ENCODE results near the gene MAPK12.
A peak's percentile ranks its signal among the peaks of the same experiment; 100 is the strongest.

MAPK12 gene

DNA sequence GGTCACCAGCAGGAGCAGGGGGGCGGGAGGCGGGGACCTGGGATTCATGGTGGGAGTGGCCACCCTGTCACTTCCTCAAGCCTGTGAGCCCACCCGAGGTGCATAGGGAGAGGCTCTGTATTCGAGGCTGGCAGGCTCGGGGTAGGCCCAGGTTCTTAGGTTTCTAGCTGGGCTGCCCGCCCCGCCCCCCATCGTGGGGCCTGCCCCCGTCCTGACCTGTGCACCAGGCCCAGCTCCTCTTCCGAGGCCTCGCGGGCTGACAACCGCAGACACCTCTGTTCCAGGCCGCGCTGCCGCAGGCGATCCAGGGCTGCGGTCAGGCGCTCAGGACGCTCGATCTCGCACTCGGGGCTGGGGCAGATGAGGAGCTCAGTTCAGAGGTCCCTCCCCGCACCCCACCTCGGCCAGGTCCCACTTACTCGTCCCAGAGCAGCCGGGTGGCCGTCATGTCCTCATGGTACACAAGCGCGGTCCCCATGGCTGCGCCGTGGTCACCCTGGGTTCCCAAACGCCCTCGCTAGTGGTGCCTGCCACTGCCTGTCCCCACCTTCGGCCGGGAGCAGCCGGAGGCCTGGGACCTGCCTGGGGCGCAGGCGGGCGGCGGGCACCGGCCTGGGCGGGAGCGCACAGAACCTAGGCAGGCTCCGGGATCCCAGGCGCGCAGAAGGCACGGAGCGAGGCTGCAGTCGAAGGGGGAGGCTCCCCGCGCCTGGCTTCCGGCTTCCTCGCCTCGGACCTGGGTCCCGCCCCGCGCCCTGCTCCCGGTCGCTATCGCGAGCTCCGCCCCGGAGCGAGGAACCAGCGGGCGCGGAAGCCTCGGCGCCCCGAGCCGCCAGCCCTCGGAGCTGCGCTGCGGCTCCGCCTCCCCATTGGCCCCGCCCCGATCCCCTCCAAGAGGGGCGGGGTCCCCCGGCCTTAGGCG is 10.7 kb downstream of the MAPK12 start, which contains the start of gene HDAC10:
Gene HDAC10, minus strand, starts transcription at position 711 of the 922 bp plus-strand sequence. Its CDS starts 233 bp downstream, at position 478.
- H3K4me3 ChIP-seq (ENCODE audit: low read depth, low read length): peak within 1 kb of the TSS; percentile 92
- no peak for DNase-seq (ENCODE audit: low read depth)
- TF ChIP-seq, protein P1, sequence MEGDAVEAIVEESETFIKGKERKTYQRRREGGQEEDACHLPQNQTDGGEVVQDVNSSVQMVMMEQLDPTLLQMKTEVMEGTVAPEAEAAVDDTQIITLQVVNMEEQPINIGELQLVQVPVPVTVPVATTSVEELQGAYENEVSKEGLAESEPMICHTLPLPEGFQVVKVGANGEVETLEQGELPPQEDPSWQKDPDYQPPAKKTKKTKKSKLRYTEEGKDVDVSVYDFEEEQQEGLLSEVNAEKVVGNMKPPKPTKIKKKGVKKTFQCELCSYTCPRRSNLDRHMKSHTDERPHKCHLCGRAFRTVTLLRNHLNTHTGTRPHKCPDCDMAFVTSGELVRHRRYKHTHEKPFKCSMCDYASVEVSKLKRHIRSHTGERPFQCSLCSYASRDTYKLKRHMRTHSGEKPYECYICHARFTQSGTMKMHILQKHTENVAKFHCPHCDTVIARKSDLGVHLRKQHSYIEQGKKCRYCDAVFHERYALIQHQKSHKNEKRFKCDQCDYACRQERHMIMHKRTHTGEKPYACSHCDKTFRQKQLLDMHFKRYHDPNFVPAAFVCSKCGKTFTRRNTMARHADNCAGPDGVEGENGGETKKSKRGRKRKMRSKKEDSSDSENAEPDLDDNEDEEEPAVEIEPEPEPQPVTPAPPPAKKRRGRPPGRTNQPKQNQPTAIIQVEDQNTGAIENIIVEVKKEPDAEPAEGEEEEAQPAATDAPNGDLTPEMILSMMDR (IDR thresholded peaks at IDR 0.05; ENCODE audit: low read depth, low read length, missing control alignments): no peak

DNA sequence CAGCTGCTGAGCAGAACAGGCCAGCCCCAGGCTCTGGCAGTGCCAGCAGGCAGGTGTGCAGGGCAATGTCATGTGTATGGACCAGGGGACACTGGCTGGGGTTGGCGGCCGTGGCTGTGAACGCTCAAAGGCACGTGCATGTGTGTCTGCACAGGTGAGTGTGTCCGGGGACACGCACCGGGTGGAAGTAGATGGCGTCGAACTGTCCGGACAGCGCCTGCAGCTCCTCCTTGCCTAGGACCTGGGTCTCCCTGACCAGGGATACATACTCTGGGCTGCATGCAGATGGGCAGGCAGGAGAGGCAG is 11.3 kb downstream of the MAPK12 start:
- DNase-seq (ENCODE audit: low read depth): no peak
- peak overlapping the region; percentile 92 for H3K4me3 ChIP-seq (ENCODE audit: low read depth, low read length)
- TF ChIP-seq, protein P1 (IDR thresholded peaks at IDR 0.05; ENCODE audit: low read depth, low read length, missing control alignments): no peak

DNA sequence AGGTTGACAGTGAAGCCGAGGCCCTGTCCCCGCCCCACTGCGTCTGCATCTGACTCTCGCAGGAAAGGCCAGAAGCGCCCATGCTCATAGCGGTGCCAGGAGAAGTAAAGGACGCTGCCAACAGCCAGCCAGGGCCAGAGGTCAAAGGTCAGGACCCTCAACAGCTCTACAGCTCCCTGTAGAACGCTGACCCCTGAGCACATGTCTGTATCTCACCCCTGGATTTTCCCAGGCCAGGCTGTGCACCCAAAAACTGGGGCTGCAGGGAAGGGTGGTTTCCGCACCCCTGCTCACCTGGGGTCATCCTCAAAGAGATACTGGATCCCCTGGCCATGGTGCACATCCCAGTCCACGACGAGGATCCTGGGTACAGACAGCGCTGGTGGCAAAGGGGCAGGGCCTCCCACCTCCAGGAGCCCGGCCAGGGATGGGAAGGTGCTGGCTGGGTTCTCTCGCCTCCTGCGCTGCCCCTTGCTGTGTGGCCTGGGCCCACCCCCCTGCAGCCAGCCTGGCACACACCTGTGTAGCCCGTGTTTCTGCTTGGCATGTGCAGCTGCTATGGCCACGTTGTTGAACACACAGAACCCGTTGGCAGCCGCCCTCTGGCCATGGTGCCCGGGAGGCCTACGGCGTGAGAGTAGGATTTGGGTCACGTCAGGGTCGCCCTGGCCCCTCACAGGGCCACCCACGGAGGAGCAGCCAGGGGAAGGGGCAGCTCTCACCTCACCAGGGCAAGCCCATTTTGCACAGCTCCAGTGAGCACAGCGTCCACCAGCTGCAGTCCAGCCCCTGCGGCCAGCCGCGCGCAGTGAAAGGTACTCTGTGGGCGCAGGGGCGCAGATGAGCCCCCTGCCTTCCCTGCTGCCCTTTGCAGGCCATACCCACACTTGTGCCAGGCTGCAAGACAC is 11.9 kb downstream of the MAPK12 start:
- TF ChIP-seq, protein P1 (IDR thresholded peaks at IDR 0.05; ENCODE audit: low read depth, low read length, missing control alignments): no peak
- DNase-seq (ENCODE audit: low read depth): no peak
- peak overlapping the region; percentile 92 for H3K4me3 ChIP-seq (ENCODE audit: low read depth, low read length)

DNA sequence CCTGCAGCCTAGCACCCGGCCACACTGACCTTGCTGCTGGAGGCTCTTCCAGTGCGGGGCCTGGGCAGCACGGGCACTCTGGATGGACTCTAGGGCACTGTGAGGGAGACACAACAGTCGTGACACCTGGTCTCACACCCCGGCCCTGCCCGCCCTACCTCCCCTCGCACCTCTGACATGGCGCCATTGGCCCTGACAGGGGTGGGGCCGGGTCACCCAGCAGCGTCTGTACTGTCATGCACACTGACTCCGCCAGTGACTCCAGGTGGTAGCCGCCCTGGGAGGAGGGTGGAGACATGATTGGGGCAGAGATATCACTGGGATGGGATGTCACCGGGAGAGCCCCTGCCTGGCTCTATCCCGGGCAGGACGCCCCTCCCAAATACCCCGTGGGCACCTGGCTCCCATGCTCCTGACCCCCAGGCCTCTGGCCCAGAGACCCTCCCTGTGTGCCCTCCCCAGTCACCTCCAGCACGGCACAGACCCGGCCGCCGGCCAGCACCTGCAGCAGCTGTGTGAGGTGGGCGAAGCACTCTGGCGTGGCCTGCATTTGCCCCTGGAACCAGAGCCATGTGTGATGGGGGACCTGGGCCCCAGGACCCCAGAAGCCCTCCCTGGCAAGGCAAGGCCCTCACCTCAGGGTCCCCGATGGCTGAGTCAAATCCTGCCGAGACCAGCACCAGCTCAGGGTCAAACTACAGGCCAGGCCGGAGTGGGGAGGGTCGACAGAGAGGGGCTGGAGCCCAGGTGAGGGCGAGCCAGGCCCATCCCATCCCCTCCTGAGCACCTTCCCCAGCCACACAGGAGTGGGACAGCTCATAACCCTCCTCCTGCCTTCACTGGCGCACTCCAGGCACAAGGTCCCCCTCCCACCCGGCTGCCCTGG is 13.0 kb downstream of the MAPK12 start:
- TF ChIP-seq, protein P1 (IDR thresholded peaks at IDR 0.05; ENCODE audit: low read depth, low read length, missing control alignments): no peak
- no peak overlapping the region for H3K4me3 ChIP-seq (ENCODE audit: low read depth, low read length)
- no peak for DNase-seq (ENCODE audit: low read depth)

DNA sequence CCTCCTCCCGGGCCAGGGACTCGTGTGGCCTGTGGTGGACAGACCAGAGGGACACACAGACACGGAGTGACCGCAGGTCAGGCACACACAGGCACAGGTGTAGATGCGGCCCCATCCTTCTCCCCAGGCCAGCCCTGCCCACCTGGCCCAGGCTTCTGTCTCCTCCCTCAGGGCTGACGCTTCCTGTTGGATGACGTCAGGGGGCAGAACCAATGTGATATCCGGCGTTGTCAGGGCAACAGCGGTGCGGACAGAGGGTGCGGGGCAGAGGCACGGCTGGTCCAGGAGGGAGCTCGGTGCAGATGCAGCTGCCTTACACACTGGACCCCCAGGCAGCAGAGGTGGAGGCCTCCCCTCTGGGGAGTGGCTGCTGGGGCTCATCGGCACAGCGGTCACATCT is 13.7 kb downstream of the MAPK12 start:
- no peak overlapping the region for H3K4me3 ChIP-seq (ENCODE audit: low read depth, low read length)

More for the DNA sequence above, 13.7 kb downstream of the MAPK12 start:
- DNase-seq (ENCODE audit: low read depth): no peak
- TF ChIP-seq, protein P1 (IDR thresholded peaks at IDR 0.05; ENCODE audit: low read depth, low read length, missing control alignments): no peak

Measured in GM12864 (cell line).